Stimulated activated CD8-positive, alpha-beta memory T cell treated with anti-CD3 and anti-CD28 coated beads, Interleukin-4, amount 100 ng/mL, for 48 hours (primary cell): ENCODE results near the gene NUP85.
"Not testable (repeated sequence)": the region's sequence is repeated elsewhere in the genome, so short reads cannot be mapped to it uniquely, and the experiment has no call there.

Experiments used
- DNase-seq: peaks from one replicate; pipeline ENCODE4 v3.0.0-alpha.2; 2020

The NUP85 gene

GRCh38 chr17:75242461-75243042 is 37.1 kb downstream of the NUP85 start:
- DNase-seq: no peak

GRCh38 chr17:75244133-75244866 is 38.8 kb downstream of the NUP85 start:
- no peak for DNase-seq

- no peak for DNase-seq
Observed at GRCh38 chr17:75245011-75245410, 39.5 kb downstream of the NUP85 start.

GRCh38 chr17:75246404-75246803 is 40.9 kb downstream of the NUP85 start:
- DNase-seq: no peak

DNA sequence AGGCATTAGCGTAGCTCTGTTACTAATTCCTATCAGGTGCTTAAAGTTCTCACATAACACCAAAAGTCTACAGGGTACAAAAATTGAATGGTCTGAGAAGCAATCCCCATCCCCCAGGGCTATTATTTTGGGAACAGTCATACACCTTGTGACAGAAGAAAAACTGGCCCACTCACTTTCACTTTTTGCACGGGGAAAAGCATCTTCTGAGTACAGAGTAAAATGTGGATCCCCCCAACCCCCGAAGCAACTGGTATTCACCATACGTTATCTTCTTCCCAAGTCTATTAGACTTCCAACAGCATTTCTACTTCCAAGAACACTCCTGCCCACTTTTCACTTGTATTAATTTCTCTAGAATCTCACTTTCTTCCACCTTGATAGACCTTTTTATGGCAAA is 44.1 kb downstream of the NUP85 start:
- no peak for DNase-seq

GRCh38 chr17:75250009-75250471 is 44.6 kb downstream of the NUP85 start:
- DNase-seq: peak; percentile 85

DNA sequence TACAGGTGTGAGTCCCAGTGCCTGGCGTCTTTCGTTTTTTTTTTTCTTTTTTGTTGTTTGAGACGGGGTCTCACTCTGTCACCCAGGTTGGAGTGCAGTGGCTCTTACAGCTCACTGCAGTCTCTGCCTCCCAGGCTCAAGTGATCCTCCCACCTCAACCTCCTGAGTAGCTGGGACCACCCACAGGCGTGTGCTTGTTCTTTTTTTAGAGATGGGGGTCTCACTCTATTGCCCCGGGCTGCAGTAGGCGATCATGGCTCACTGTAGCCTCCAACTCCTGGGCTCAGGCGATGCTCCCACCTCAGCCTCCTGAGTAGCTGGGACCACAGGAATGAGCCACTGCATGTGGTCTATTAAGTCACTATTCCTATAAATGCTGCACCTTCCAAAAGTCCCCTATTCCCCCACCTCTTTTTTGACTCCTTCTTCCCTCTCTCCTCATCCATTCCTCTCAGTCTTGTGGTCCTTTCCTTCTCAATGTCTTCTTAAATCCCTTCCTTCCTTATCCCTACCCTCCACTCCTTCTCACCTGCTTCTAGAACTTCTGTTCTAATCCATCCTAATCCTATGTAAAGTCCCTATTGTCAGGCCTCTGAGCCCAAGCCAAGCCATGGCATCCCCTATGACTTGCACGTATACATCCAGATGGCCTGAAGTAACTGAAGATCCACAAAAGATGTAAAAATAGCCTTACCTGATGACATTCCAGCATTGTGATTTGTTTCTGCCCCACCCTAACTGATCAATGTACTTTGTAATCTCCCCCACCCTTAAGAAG is 46.7 kb downstream of the NUP85 start:
- no peak for DNase-seq

- not testable (repeated sequence) for DNase-seq
Observed at GRCh38 chr17:75255954-75256698, 50.6 kb downstream of the NUP85 start.

DNA sequence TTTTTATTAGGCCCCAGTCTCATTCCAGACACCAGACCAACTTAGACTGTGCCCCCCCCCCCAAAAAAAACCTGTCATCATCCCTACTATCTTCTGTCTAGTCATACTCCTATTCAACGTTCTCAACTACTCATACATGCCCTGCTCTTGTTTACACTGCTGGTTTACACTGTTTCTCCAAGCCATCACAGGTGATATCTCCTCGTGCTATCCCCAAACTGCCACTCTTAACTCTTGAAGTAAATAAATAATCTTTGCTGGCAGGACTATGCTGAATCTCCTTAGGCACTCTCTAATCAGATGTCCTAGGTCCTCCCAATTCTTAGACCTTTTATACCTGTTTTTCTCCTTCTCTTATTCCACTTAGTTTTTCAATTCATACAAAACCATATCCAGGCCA is 51.7 kb downstream of the NUP85 start:
- not testable (repeated sequence) for DNase-seq

- DNase-seq: peak; percentile 65
Observed at GRCh38 chr17:75260641-75261335, 55.3 kb downstream of the NUP85 start.

- DNase-seq: peak; percentile 97
Observed at GRCh38 chr17:75261336-75262111, 56.0 kb downstream of the NUP85 start, which contains the start of the genes GGA3 and MRPS7. Gene GGA3 (minus strand): TSS chr17:75261606. CDS start chr17:75261587, 19 bp downstream. Gene MRPS7 (plus strand): TSS chr17:75261879. CDS start chr17:75261901, 22 bp downstream.

- DNase-seq: no peak
Observed at GRCh38 chr17:75262112-75262606, 56.7 kb downstream of the NUP85 start.

- no peak for DNase-seq
Observed at GRCh38 chr17:75263055-75263454, 57.6 kb downstream of the NUP85 start.

DNA sequence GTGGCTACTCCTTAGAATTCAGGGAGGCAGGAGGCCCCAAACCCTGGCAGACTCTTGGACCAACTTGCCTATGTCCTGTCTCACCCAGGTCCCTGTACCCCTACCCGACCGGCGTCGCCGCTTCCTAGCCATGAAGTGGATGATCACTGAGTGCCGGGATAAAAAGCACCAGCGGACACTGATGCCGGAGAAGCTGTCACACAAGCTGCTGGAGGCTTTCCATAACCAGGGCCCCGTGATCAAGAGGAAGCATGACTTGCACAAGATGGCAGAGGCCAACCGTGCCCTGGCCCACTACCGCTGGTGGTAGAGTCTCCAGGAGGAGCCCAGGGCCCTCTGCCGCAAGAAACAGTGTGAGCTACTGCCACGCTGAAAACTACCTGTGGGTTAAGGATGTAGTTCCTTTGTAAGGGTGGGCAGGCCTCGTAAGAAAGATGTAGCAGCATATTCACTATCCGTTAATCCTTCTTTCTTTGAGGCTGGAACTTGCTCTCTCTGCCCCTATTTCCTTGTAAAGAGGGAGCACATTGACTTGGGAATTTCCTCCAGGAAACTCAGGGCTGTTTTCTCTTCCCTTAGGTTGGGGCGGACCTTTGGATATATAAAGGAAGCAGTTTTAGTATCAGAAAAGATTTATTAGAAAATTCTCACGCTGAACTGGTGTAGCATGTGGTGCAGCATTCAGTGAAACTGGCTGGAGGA is 60.3 kb downstream of the NUP85 start:
- DNase-seq: no peak

DNA sequence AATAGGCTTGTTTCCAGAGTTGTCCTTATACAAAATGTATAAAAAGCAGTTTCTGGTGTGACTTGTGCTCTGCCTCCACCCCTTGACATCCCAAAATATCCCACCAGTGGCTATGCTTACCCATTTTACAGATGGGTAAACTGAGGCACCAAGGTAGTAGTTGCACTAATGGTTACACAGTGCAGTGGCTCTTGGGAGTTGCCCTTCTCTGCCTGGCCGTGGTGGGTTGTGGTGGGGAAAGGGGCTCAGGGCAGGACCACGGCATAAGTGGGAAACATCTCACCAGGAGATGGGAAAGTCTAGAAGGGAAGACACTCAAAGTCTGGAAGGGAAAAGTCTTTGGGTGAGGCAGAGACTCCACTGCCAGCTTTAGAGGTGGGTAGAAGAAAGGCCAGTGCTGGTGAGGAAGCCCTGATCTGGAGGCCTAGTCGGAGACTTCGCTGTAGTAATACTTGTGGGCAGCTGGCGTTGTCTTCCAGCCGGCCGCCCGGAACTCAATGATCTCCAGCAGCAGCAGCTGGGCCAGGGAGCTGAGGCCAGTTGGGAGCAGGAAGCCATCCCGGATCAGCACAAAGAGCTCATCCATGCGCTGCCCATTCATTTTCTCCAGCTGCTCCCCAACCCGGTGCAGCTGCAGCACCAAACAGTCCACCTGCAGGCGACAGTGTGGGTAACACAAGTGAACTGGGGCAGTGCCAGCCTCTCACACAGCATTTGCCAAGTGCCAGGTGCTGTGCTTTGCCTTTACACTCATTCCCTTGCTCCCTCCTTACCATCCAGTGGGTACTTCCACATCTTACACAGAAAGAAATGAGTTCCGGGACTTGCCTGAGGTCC is 61.1 kb downstream of the NUP85 start:
- no peak for DNase-seq

GRCh38 chr17:75267153-75267410 is 61.6 kb downstream of the NUP85 start:
- no peak for DNase-seq

DNA sequence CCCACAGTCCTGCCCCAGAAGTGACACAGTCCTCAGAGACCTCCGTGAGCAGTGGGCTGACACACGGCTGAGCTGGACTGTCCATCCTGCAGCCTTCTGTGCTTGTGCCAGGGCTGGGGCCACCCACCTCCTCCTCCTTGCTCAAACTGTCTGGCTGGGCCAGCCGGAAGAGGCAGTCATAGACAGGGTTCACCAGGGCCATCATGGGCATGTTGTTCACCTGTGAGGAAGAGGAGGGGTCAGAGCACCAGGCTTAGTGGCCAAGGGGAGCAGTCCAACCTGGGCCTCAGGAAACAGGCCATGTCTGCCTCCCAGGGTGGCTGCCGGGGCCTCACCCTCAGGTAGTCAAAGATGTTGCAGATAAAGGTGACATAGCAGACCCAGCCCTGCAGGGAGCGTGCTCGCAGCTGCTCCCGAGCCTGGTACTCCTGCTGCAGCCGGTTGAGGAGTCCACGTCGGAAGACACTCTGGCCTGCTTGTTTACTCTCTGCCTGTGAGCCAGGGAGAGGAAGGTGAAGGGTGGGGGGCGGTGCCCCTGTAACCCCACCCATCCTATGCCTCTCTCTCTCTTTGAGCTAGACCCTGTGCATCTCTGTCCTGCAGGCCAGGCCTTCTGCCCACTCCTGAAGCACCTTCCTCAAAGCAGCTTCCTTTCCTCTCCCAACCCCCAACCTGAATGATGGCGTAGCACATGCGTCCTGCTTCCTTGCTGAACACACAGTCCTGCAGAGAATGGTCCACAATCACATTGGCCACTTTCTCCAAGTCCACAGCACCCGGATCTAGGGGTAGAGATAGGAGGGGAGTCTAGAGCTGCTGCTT is 62.1 kb downstream of the NUP85 start:
- DNase-seq: no peak

DNA sequence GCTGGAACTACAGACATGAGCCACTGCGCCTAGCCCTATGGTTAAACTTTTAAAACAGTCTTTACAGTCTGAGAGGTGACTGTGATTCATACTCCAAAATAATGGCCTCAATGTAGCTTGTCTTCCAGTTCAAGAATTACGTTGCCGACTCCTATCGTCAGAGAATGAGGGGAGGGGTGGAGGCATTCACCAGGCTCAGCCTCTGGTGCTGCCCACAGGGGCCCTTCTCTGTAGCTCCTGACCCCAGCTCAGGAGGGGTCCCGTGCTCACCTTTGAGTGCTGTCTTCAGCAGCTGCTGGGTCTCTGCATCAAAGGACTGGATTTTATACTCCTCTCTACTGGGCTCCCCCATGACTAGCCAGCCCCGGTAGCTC is 64.4 kb downstream of the NUP85 start:
- no peak for DNase-seq
